NCI-H1092 (cell line): Measurements from ENCODE around the gene ELOVL5.

Source experiments
- DNase-seq: peaks from one replicate; lab custom pipeline; 2025; lab: John Stamatoyannopoulos, UW

ELOVL5 gene

GRCh38 chr6:53240139-53240538 lies 108.6 kb downstream of the ELOVL5 start:
- no peak for DNase-seq

GRCh38 chr6:53239526-53239925 lies 109.2 kb downstream of the ELOVL5 start:
- no peak for DNase-seq

- no peak for DNase-seq
Observed at GRCh38 chr6:53238311-53238710, 110.4 kb downstream of the ELOVL5 start.

- no peak for DNase-seq
Observed at GRCh38 chr6:53236241-53236640, 112.5 kb downstream of the ELOVL5 start.

GRCh38 chr6:53235508-53235907 lies 113.2 kb downstream of the ELOVL5 start:
- DNase-seq, result no peak

GRCh38 chr6:53233309-53233708 lies 115.4 kb downstream of the ELOVL5 start:
- DNase-seq, result no peak

- DNase-seq, result no peak
Observed at GRCh38 chr6:53230775-53231467, 117.8 kb downstream of the ELOVL5 start.

GRCh38 chr6:53227847-53228246 lies 120.9 kb downstream of the ELOVL5 start:
- DNase-seq, result no peak

- DNase-seq, result no peak
Observed at GRCh38 chr6:53220605-53221004, 128.1 kb downstream of the ELOVL5 start.
